NT2/D1 (cell line): Measurements from ENCODE around the gene PSMD5.
A peak's percentile ranks its signal among the peaks of the same experiment; 100 is the strongest.

Experiments used
- DNase-seq: peaks from one replicate; pipeline ENCODE4 v3.0.0-alpha.2; 2011; ENCODE audit warnings: low read depth, low spot score
- H3K27me3 ChIP-seq: 2 replicates; pipeline ENCODE4 v1.6.0; 2011; ENCODE audit warnings: mild to moderate bottlenecking; ENCODE audit not compliant: insufficient read length, insufficient read depth
- H3K36me3 ChIP-seq: 2 replicates; pipeline ENCODE4 v1.6.1; 2011; ENCODE audit warnings: mild to moderate bottlenecking, low read length, mixed read lengths; ENCODE audit not compliant: insufficient read depth, insufficient read length
- H3K4me1 ChIP-seq: 2 replicates; pipeline ENCODE4 v1.5.1; 2011; ENCODE audit not compliant: insufficient read depth, insufficient read length
- H3K4me3 ChIP-seq: 2 replicates; pipeline ENCODE4 v1.5.1; 2011; ENCODE audit warnings: low read depth; ENCODE audit not compliant: insufficient read length
- H3K9ac ChIP-seq: 2 replicates; pipeline ENCODE4 v1.6.0; 2011; ENCODE audit warnings: low read depth; ENCODE audit not compliant: insufficient read length
- H3K9me3 ChIP-seq: 2 replicates; pipeline ENCODE4 v1.5.1; 2011; ENCODE audit warnings: mild to moderate bottlenecking, low read length; ENCODE audit not compliant: insufficient read depth
- SUZ12 ChIP-seq: IDR thresholded peaks from 2 replicates; pipeline ENCODE4 v1.6.1; 2011; ENCODE audit not compliant: insufficient read length, insufficient read depth; ENCODE audit errors: extremely low read depth
- YY1 ChIP-seq: IDR thresholded peaks from 2 replicates; pipeline ENCODE4 v1.6.1; 2011; ENCODE audit not compliant: insufficient read length, insufficient read depth
- ZNF274 ChIP-seq: IDR thresholded peaks from 2 replicates; pipeline ENCODE4 v1.6.1; 2011; ENCODE audit warnings: mild to moderate bottlenecking, low read depth, low read length

PSMD5 gene

GRCh38 chr9:120792898-120793765 lies 49.6 kb downstream of the PSMD5 start, which contains the start of gene FBXW2:
Gene FBXW2, minus strand, starts transcription at chr9:120793416. Its CDS starts 5,158 bp downstream, at chr9:120788258.
- no peak for TF ChIP-seq ZNF274
- no peak for TF ChIP-seq SUZ12
- TF ChIP-seq YY1 = no peak

GRCh38 chr9:120791161-120791560 lies 51.6 kb downstream of the PSMD5 start:
- Histone ChIP-seq H3K9ac (no peak overlapping the region), H3K4me3 (no peak overlapping the region), H3K27me3 (no peaks in the 10 kb centered on the region), H3K9me3 (no peaks in the 10 kb centered on the region), H3K36me3 (peaks cover 55% of the 10 kb centered on the region), H3K4me1 (peaks cover 5% of the 10 kb centered on the region)
- TF ChIP-seq SUZ12 (no peak), YY1 (no peak), ZNF274 (no peak)
- DNase-seq = no peak

More at GRCh38 chr9:120792898-120793765, 49.6 kb downstream of the PSMD5 start, which contains the start of gene FBXW2:
- H3K9ac ChIP-seq = peak within 1 kb of the TSS; percentile 98
- peak; percentile 94 for DNase-seq
- H3K36me3 ChIP-seq = peaks cover 36% of the 10 kb centered on the region
- no peaks in the 10 kb centered on the region for H3K27me3 ChIP-seq
- peaks cover 5% of the 10 kb centered on the region for H3K4me1 ChIP-seq
- no peaks in the 10 kb centered on the region for H3K9me3 ChIP-seq
- peak within 1 kb of the TSS; percentile 98 for H3K4me3 ChIP-seq

- H3K9me3 ChIP-seq = no peaks in the 10 kb centered on the region
- no peak overlapping the region for H3K9ac ChIP-seq
- peaks cover 76% of the 10 kb centered on the region for H3K36me3 ChIP-seq
- no peak overlapping the region for H3K4me3 ChIP-seq
- DNase-seq = no peak
- no peaks in the 10 kb centered on the region for H3K4me1 ChIP-seq
- TF ChIP-seq ZNF274 = no peak
- no peak for TF ChIP-seq YY1
- TF ChIP-seq SUZ12 = no peak
- no peaks in the 10 kb centered on the region for H3K27me3 ChIP-seq
Observed at GRCh38 chr9:120787933-120788332, 54.8 kb downstream of the PSMD5 start.

DNA sequence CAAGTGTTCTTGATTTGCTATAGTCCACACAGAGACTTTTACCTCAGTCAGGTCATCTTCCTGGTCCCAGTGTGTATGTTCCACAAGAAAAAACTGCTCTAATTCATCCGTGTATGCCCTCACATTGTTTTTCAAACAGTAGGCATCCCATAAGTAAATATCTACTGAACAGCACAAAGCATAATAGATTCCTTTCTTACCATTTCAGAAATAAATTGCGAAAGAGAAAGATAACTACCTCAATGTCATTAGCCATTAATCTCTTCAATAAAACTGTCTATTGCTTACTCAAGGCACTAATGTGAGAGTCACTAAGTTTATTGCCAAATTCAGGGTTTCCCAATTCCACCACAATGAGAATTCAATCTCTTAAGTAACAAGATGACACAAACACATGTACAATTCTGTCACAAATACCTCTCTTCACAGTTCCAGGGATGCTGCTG lies 59.1 kb downstream of the PSMD5 start:
- H3K9me3 ChIP-seq = no peaks in the 10 kb centered on the region
- DNase-seq = no peak
- H3K9ac ChIP-seq = no peak overlapping the region
- TF ChIP-seq ZNF274 (no peak), YY1 (no peak), SUZ12 (no peak)
- H3K4me3 ChIP-seq = no peak overlapping the region
- no peaks in the 10 kb centered on the region for H3K27me3 ChIP-seq
- peaks cover 67% of the 10 kb centered on the region for H3K36me3 ChIP-seq
- no peaks in the 10 kb centered on the region for H3K4me1 ChIP-seq

GRCh38 chr9:120781236-120781635 lies 61.5 kb downstream of the PSMD5 start:
- no peak for DNase-seq
- peaks cover 64% of the 10 kb centered on the region for H3K36me3 ChIP-seq
- TF ChIP-seq YY1 (no peak), ZNF274 (no peak), SUZ12 (no peak)

DNA sequence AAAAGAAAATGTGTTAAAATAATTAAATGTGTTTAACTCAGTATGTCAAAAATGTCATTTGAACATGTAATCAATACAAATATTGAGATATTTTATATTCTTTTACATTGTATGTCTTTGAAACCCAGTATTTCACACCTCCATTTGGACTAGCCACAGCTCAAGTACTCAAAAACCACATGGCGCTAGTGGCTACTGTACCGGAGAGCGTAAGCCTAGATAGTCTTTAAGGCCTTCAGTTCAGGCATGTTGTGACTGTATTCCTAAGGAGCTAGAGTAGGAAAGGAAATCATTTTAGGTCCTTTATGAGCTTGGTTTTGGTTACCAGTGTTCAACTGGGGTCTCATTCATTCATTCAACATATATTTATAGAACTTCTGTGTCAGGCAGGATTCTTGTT lies 62.4 kb downstream of the PSMD5 start:
- Histone ChIP-seq H3K4me1 (no peaks in the 10 kb centered on the region), H3K9me3 (no peaks in the 10 kb centered on the region), H3K9ac (no peak overlapping the region), H3K36me3 (peaks cover 64% of the 10 kb centered on the region), H3K4me3 (no peak overlapping the region), H3K27me3 (no peaks in the 10 kb centered on the region)
- TF ChIP-seq SUZ12 (no peak), YY1 (no peak), ZNF274 (no peak)
- DNase-seq = no peak

More at GRCh38 chr9:120781236-120781635, 61.5 kb downstream of the PSMD5 start:
- no peaks in the 10 kb centered on the region for H3K27me3 ChIP-seq
- H3K9ac ChIP-seq = no peak overlapping the region
- no peak overlapping the region for H3K4me3 ChIP-seq
- no peaks in the 10 kb centered on the region for H3K4me1 ChIP-seq
- no peaks in the 10 kb centered on the region for H3K9me3 ChIP-seq

- Histone ChIP-seq H3K9ac (no peak overlapping the region), H3K9me3 (no peaks in the 10 kb centered on the region), H3K4me1 (no peaks in the 10 kb centered on the region), H3K4me3 (no peak overlapping the region), H3K27me3 (no peaks in the 10 kb centered on the region), H3K36me3 (peaks cover 74% of the 10 kb centered on the region)
- DNase-seq = no peak
- TF ChIP-seq SUZ12 = no peak
- TF ChIP-seq YY1 = no peak
- no peak for TF ChIP-seq ZNF274
Observed at GRCh38 chr9:120779227-120779626, 63.5 kb downstream of the PSMD5 start.
